NCI-H1092 (cell line): ENCODE data around the gene THNSL1.
"Not testable (repeated sequence)": the region's sequence is repeated elsewhere in the genome, so short reads cannot be mapped to it uniquely, and the experiment has no call there.

Source experiments
- DNase-seq: peaks from one replicate; lab custom pipeline; 2025; lab: John Stamatoyannopoulos, UW

Gene THNSL1

GRCh38 chr10:24995072-24995471 is 21.3 kb upstream of the THNSL1 start:
- DNase-seq: no peak

- DNase-seq: no peak
Observed at GRCh38 chr10:24998044-24998443, 18.4 kb upstream of the THNSL1 start.

GRCh38 chr10:25011591-25011990 is 4.8 kb upstream of the THNSL1 start:
- not testable (repeated sequence) for DNase-seq

GRCh38 chr10:25014579-25014978 is 1.8 kb upstream of the THNSL1 start:
- DNase-seq: no peak

GRCh38 chr10:25015828-25016375 is 510 bp upstream of the THNSL1 start, which contains the start of gene ENKUR:
TSS of gene ENKUR (minus strand) at chr10:25016158. CDS start at chr10:25015936, 222 bp downstream.
- peak; percentile 85 for DNase-seq

- peak; percentile 33 for DNase-seq
Observed at GRCh38 chr10:25017154-25017590, 760 bp downstream of the THNSL1 start.

- DNase-seq: no peak
Observed at GRCh38 chr10:25017661-25018060, 1.2 kb downstream of the THNSL1 start.

- no peak for DNase-seq
Observed at GRCh38 chr10:25018703-25019102, 2.3 kb downstream of the THNSL1 start.

GRCh38 chr10:25023278-25023677 is 6.9 kb downstream of the THNSL1 start:
- DNase-seq: no peak

GRCh38 chr10:25024528-25024927 is 8.1 kb downstream of the THNSL1 start:
- no peak for DNase-seq

- no peak for DNase-seq
Observed at GRCh38 chr10:25026463-25026862, 10.1 kb downstream of the THNSL1 start.

- no peak for DNase-seq
Observed at GRCh38 chr10:25028711-25029110, 12.3 kb downstream of the THNSL1 start.

- no peak for DNase-seq
Observed at GRCh38 chr10:25029519-25029918, 13.1 kb downstream of the THNSL1 start.

- no peak for DNase-seq
Observed at GRCh38 chr10:25036381-25036780, 20.0 kb downstream of the THNSL1 start.

- DNase-seq: no peak
Observed at GRCh38 chr10:25038325-25038724, 21.9 kb downstream of the THNSL1 start.

GRCh38 chr10:25039531-25039930 is 23.1 kb downstream of the THNSL1 start:
- no peak for DNase-seq

GRCh38 chr10:25046641-25047040 is 30.2 kb downstream of the THNSL1 start:
- no peak for DNase-seq

GRCh38 chr10:25047088-25047487 is 30.7 kb downstream of the THNSL1 start:
- DNase-seq: no peak

- DNase-seq: no peak
Observed at GRCh38 chr10:25047591-25048301, 31.3 kb downstream of the THNSL1 start.

- no peak for DNase-seq
Observed at GRCh38 chr10:25048450-25048849, 32.0 kb downstream of the THNSL1 start.

GRCh38 chr10:25049966-25050365 is 33.6 kb downstream of the THNSL1 start:
- DNase-seq: no peak

- DNase-seq: no peak
Observed at GRCh38 chr10:25050402-25050801, 34.0 kb downstream of the THNSL1 start.

GRCh38 chr10:25052012-25052411 is 35.6 kb downstream of the THNSL1 start:
- no peak for DNase-seq

GRCh38 chr10:25056726-25057125 is 40.3 kb downstream of the THNSL1 start:
- no peak for DNase-seq
